AG08395 (cell line): Measurements from ENCODE around the gene TFF2.
A peak's percentile ranks its signal among the peaks of the same experiment; 100 is the strongest.

ENCODE experiments used
- DNase-seq: peaks from one replicate; pipeline ENCODE4 v3.0.0; 2012; ENCODE audit warnings: mixed read lengths, low spot score

The TFF2 gene

GRCh38 chr21:42320791-42321190 is 30.0 kb downstream of the TFF2 start:
- DNase-seq = no peak

GRCh38 chr21:42319851-42320572 is 30.8 kb downstream of the TFF2 start:
- DNase-seq = no peak

GRCh38 chr21:42319376-42319775 is 31.4 kb downstream of the TFF2 start:
- DNase-seq = no peak

- no peak for DNase-seq
Measured at GRCh38 chr21:42317826-42318746, 32.7 kb downstream of the TFF2 start.

- DNase-seq = no peak
Measured at GRCh38 chr21:42317341-42317741, 33.5 kb downstream of the TFF2 start.

- no peak for DNase-seq
Measured at GRCh38 chr21:42316891-42317290, 33.9 kb downstream of the TFF2 start.

- no peak for DNase-seq
Measured at GRCh38 chr21:42315296-42315891, 35.4 kb downstream of the TFF2 start, which contains the start of gene TFF3. TSS of gene TFF3 (minus strand) at chr21:42315409. CDS start at chr21:42315374, 35 bp downstream.

- no peak for DNase-seq
Measured at GRCh38 chr21:42314616-42315295, 36.0 kb downstream of the TFF2 start.

- DNase-seq = no peak
Measured at GRCh38 chr21:42313501-42313969, 37.3 kb downstream of the TFF2 start.

GRCh38 chr21:42312626-42313104 is 38.1 kb downstream of the TFF2 start:
- DNase-seq = no peak

GRCh38 chr21:42311816-42312625 is 38.8 kb downstream of the TFF2 start:
- DNase-seq = no peak

- no peak for DNase-seq
Measured at GRCh38 chr21:42311160-42311559, 39.6 kb downstream of the TFF2 start.

- no peak for DNase-seq
Measured at GRCh38 chr21:42310411-42311001, 40.3 kb downstream of the TFF2 start.

GRCh38 chr21:42309753-42310213 is 41.0 kb downstream of the TFF2 start:
- peak; percentile 45 for DNase-seq

- no peak for DNase-seq
Measured at GRCh38 chr21:42308914-42309752, 41.7 kb downstream of the TFF2 start.

GRCh38 chr21:42308161-42308913 is 42.5 kb downstream of the TFF2 start:
- no peak for DNase-seq

- DNase-seq = no peak
Measured at GRCh38 chr21:42307106-42307505, 43.7 kb downstream of the TFF2 start.

GRCh38 chr21:42306366-42307035 is 44.3 kb downstream of the TFF2 start:
- DNase-seq = no peak
